SK-N-SH treated with all-trans-retinoic acid at 6 μM for 48 hours (cell line): ENCODE results near the gene KRT71.

Experiments used
- ARNTL ChIP-seq: fragments of 450-650 bp; formaldehyde crosslinking; IDR thresholded peaks from 2 replicates; pipeline ENCODE4 v1.5.0; 2020; ENCODE audit warnings: low read depth, mild to moderate bottlenecking, moderate library complexity, borderline replicate concordance
- BACH2 ChIP-seq: fragments of 250-450 bp; sonication (Bioruptor Pico); IDR thresholded peaks from 2 replicates; pipeline ENCODE4 v1.9.0; 2021; ENCODE audit warnings: mild to moderate bottlenecking, borderline replicate concordance
- ESRRG ChIP-seq: fragments of 250-450 bp; sonication (Bioruptor Pico); IDR thresholded peaks from 2 replicates; pipeline ENCODE4 v1.6.1; 2021; ENCODE audit warnings: mild to moderate bottlenecking
- GLIS3 ChIP-seq: fragments of 250-450 bp; sonication (Bioruptor Pico); IDR thresholded peaks from 2 replicates; pipeline ENCODE4 v1.5.0; 2020; ENCODE audit warnings: mild to moderate bottlenecking, moderate library complexity
- PPARA ChIP-seq: fragments of 250-450 bp; sonication (Bioruptor Pico); IDR thresholded peaks from 2 replicates; pipeline ENCODE4 v1.5.0; 2020; ENCODE audit warnings: mild to moderate bottlenecking, borderline replicate concordance
- SNAI2 ChIP-seq: fragments of 250-450 bp; sonication (Bioruptor Pico); IDR thresholded peaks from 2 replicates; pipeline ENCODE4 v1.5.0; 2020; ENCODE audit warnings: mild to moderate bottlenecking, moderate library complexity
- ZFP3 ChIP-seq: fragments of 250-450 bp; sonication (Bioruptor Pico); IDR thresholded peaks from 2 replicates; pipeline ENCODE4 v1.5.0; 2020; ENCODE audit warnings: mild to moderate bottlenecking, moderate library complexity
- ZNF70 ChIP-seq: fragments of 450-650 bp; formaldehyde crosslinking; IDR thresholded peaks from 2 replicates; pipeline ENCODE4 v1.5.0; 2020; ENCODE audit warnings: mild to moderate bottlenecking, moderate library complexity
- ZNF8 ChIP-seq: fragments of 450-650 bp; formaldehyde crosslinking; IDR thresholded peaks from 2 replicates; pipeline ENCODE4 v1.5.0; 2020; ENCODE audit warnings: mild to moderate bottlenecking, moderate library complexity
- TF ChIP-seq, protein P1 (sequence below): fragments of 250-450 bp; sonication (Bioruptor Pico); IDR thresholded peaks from 2 replicates; pipeline ENCODE4 v1.5.1; 2020; ENCODE audit warnings: low read depth, mild to moderate bottlenecking, moderate library complexity
- TF ChIP-seq, protein P2 (sequence below): fragments of 250-450 bp; sonication (Bioruptor Pico); IDR thresholded peaks from 2 replicates; pipeline ENCODE4 v1.8.0; 2020; ENCODE audit warnings: mild to moderate bottlenecking, moderate library complexity, borderline replicate concordance
- TF ChIP-seq, protein P3 (sequence below): fragments of 250-450 bp; sonication (Bioruptor Pico); IDR thresholded peaks from 2 replicates; pipeline ENCODE4 v1.8.0; 2021; ENCODE audit warnings: low read depth, mild to moderate bottlenecking, moderate library complexity, borderline replicate concordance

DNA sequence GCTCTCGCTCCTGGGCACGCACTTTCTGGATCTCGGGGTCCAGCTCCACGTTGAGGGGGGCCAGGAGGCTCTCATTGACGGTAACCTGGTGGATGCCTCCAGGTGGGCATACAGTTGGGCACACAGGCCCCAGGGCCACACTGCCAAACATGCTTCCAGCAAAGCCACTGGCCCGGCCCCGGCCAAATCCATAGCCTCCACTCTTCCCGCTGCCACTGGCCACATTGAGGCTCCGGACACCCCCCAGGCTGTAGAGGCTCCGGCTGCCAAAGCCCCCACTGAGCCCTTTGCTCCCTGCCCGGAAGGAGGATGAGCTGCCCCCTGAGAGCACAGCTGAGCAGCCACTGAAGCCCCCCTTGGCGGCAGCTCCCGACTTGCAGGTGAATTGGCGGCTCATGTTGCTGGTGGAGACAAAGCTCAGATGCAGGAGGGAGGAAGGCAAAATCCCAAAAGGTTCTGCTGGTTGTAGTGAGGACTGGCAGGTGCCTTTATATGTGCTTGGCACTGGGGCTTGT, at the start of gene KRT71:
- TF ChIP-seq ESRRG (CRISPR knock-in tag) (no peak), GLIS3 (CRISPR knock-in tag) (no peak), ZFP3 (CRISPR knock-in tag) (no peak), ZNF70 (CRISPR knock-in tag) (no peak), ZNF8 (CRISPR knock-in tag) (no peak), SNAI2 (CRISPR knock-in tag) (no peak), ARNTL (CRISPR knock-in tag) (no peak), PPARA (CRISPR knock-in tag) (no peak), BACH2 (CRISPR knock-in tag) (no peak)
- TF ChIP-seq, protein P1, sequence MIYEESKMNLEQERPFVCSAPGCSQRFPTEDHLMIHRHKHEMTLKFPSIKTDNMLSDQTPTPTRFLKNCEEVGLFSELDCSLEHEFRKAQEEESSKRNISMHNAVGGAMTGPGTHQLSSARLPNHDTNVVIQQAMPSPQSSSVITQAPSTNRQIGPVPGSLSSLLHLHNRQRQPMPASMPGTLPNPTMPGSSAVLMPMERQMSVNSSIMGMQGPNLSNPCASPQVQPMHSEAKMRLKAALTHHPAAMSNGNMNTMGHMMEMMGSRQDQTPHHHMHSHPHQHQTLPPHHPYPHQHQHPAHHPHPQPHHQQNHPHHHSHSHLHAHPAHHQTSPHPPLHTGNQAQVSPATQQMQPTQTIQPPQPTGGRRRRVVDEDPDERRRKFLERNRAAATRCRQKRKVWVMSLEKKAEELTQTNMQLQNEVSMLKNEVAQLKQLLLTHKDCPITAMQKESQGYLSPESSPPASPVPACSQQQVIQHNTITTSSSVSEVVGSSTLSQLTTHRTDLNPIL (CRISPR knock-in tag) = no peak
- TF ChIP-seq, protein P2, sequence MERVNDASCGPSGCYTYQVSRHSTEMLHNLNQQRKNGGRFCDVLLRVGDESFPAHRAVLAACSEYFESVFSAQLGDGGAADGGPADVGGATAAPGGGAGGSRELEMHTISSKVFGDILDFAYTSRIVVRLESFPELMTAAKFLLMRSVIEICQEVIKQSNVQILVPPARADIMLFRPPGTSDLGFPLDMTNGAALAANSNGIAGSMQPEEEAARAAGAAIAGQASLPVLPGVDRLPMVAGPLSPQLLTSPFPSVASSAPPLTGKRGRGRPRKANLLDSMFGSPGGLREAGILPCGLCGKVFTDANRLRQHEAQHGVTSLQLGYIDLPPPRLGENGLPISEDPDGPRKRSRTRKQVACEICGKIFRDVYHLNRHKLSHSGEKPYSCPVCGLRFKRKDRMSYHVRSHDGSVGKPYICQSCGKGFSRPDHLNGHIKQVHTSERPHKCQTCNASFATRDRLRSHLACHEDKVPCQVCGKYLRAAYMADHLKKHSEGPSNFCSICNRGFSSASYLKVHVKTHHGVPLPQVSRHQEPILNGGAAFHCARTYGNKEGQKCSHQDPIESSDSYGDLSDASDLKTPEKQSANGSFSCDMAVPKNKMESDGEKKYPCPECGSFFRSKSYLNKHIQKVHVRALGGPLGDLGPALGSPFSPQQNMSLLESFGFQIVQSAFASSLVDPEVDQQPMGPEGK (CRISPR knock-in tag) = no peak
- TF ChIP-seq, protein P3, sequence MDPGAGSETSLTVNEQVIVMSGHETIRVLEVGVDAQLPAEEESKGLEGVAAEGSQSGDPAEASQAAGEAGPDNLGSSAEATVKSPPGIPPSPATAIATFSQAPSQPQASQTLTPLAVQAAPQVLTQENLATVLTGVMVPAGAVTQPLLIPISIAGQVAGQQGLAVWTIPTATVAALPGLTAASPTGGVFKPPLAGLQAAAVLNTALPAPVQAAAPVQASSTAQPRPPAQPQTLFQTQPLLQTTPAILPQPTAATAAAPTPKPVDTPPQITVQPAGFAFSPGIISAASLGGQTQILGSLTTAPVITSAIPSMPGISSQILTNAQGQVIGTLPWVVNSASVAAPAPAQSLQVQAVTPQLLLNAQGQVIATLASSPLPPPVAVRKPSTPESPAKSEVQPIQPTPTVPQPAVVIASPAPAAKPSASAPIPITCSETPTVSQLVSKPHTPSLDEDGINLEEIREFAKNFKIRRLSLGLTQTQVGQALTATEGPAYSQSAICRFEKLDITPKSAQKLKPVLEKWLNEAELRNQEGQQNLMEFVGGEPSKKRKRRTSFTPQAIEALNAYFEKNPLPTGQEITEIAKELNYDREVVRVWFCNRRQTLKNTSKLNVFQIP (CRISPR knock-in tag) = no peak
